KOPT-K1 (cell line): ENCODE measurements around the gene RASD2.
A peak's percentile ranks its signal among the peaks of the same experiment; 100 is the strongest.

Source experiments
- H3K27ac ChIP-seq: fragments of 200-600 bp; sonication (generic); 2 replicates; pipeline ENCODE4 v1.5.1; 2016; ENCODE audit warnings: antibody characterized with exemption, mild to moderate bottlenecking, low read depth, low read length; ENCODE audit not compliant: poor library complexity, severe bottlenecking
- H3K36me3 ChIP-seq: fragments of 200-600 bp; sonication (generic); 2 replicates; pipeline ENCODE4 v1.5.1; 2017; ENCODE audit warnings: antibody characterized with exemption, mild to moderate bottlenecking, low read length, moderate library complexity; ENCODE audit not compliant: insufficient read depth
- H3K9me3 ChIP-seq: fragments of 200-600 bp; sonication (generic); 2 replicates; pipeline ENCODE4 v1.5.1; 2017; ENCODE audit warnings: antibody characterized with exemption, low read length, mild to moderate bottlenecking; ENCODE audit not compliant: insufficient read depth, poor library complexity, severe bottlenecking

Gene RASD2

GRCh38 chr22:35575116-35575748, 34.6 kb downstream of the RASD2 start:
- no peaks in the 10 kb centered on the region for H3K36me3 ChIP-seq
- no peaks in the 10 kb centered on the region for H3K9me3 ChIP-seq
- peak overlapping the region; percentile 39 for H3K27ac ChIP-seq

GRCh38 chr22:35576671-35577070, 36.0 kb downstream of the RASD2 start:
- Histone ChIP-seq H3K27ac (no peak overlapping the region), H3K9me3 (no peaks in the 10 kb centered on the region), H3K36me3 (no peaks in the 10 kb centered on the region)

GRCh38 chr22:35577799-35578659, 37.4 kb downstream of the RASD2 start:
- no peak overlapping the region for H3K27ac ChIP-seq
- H3K36me3 ChIP-seq = no peaks in the 10 kb centered on the region
- no peaks in the 10 kb centered on the region for H3K9me3 ChIP-seq

GRCh38 chr22:35578836-35579575, 38.4 kb downstream of the RASD2 start:
- Histone ChIP-seq H3K27ac (no peak overlapping the region), H3K9me3 (no peaks in the 10 kb centered on the region), H3K36me3 (no peaks in the 10 kb centered on the region)

GRCh38 chr22:35580351-35581022, 39.9 kb downstream of the RASD2 start:
- Histone ChIP-seq H3K36me3 (no peaks in the 10 kb centered on the region), H3K9me3 (no peaks in the 10 kb centered on the region), H3K27ac (no peak overlapping the region)

GRCh38 chr22:35581023-35581413, 40.4 kb downstream of the RASD2 start:
- Histone ChIP-seq H3K36me3 (no peaks in the 10 kb centered on the region), H3K27ac (no peak overlapping the region), H3K9me3 (no peaks in the 10 kb centered on the region)

- no peak overlapping the region for H3K27ac ChIP-seq
- H3K36me3 ChIP-seq = no peaks in the 10 kb centered on the region
- H3K9me3 ChIP-seq = no peaks in the 10 kb centered on the region
Observed at GRCh38 chr22:35582218-35582860, 41.7 kb downstream of the RASD2 start.

- Histone ChIP-seq H3K27ac (no peak overlapping the region), H3K9me3 (no peaks in the 10 kb centered on the region), H3K36me3 (no peaks in the 10 kb centered on the region)
Observed at GRCh38 chr22:35582861-35583670, 42.4 kb downstream of the RASD2 start.

- H3K27ac ChIP-seq = no peak overlapping the region
- H3K9me3 ChIP-seq = no peaks in the 10 kb centered on the region
- H3K36me3 ChIP-seq = no peaks in the 10 kb centered on the region
Observed at GRCh38 chr22:35586771-35587170, 46.1 kb downstream of the RASD2 start.

- Histone ChIP-seq H3K27ac (no peak overlapping the region), H3K9me3 (no peaks in the 10 kb centered on the region), H3K36me3 (no peaks in the 10 kb centered on the region)
Observed at GRCh38 chr22:35587447-35587870, 46.8 kb downstream of the RASD2 start.

GRCh38 chr22:35587896-35588295, 47.3 kb downstream of the RASD2 start:
- Histone ChIP-seq H3K9me3 (no peaks in the 10 kb centered on the region), H3K27ac (no peak overlapping the region), H3K36me3 (no peaks in the 10 kb centered on the region)

- Histone ChIP-seq H3K9me3 (no peaks in the 10 kb centered on the region), H3K27ac (no peak overlapping the region)
Observed at GRCh38 chr22:35589071-35589755, 48.6 kb downstream of the RASD2 start.

GRCh38 chr22:35589756-35590093, 49.1 kb downstream of the RASD2 start:
- no peaks in the 10 kb centered on the region for H3K9me3 ChIP-seq
- H3K36me3 ChIP-seq = no peaks in the 10 kb centered on the region
- no peak overlapping the region for H3K27ac ChIP-seq

More at GRCh38 chr22:35589071-35589755, 48.6 kb downstream of the RASD2 start:
- H3K36me3 ChIP-seq = no peaks in the 10 kb centered on the region
